Heart left ventricle (tissue), 13 donors: ENCODE measurements around the gene RBM15.

Experiments
- CTCF ChIP-seq, 12 donors: fragments of 200-600 bp; sonication (generic) in 4 of 12; IDR thresholded peaks; one replicate each; pipeline versions ENCODE4 v1.5.0 to v1.8.0; 2018 to 2022; ENCODE audit warnings: antibody characterized with exemption in 12 of 12, mild to moderate bottlenecking in 5 of 12
- POLR2A ChIP-seq, 2 donors: fragments of 450-650 bp; IDR thresholded peaks; one replicate each; pipeline ENCODE4 v1.6.1; 2017; ENCODE audit warnings: antibody characterized with exemption in 2 of 2, mild to moderate bottlenecking in 2 of 2, moderate library complexity in 2 of 2
- donor health status: ischemic (EF 13 %, LVEDD 7.1; RV severe dilation, severe dysfunction).
- donor health status: DM: no; HTN: yes; CAD: no.
- donor health status: DM: no; HTN: no; CAD: no.
- donor health status: ischemic (EF 25% LVEDD 6.9; RV normal size, moderate dysfunction).
- donor health status: ischemic (EF 25% LVEDD 5.7; RV mildly dilated, moderate dysfunction).
- donor health status: ischemic (EF 35%, LVEDD 5.7; RV mildly dilated, moderate dysfunction).
- donor health status: nonischemic (EF 11% LVEDD 7.7; RV severe dilation, severe dysfunction).
- donor health status: DM: yes; HTN: yes; CAD: no.
- donor health status: PGD.
- donor health status: ischemic (EF 29% LVEDD 5.4; RV normal size, mild dysfunction).
- donor health status: nonischemic (EF 23%, LVEDD 6.1; RV moderate dilation, normal function).

GRCh38 chr1:110346690-110347089 is 7.5 kb downstream of the RBM15 start:
- no peak for TF ChIP-seq CTCF (IDR thresholded peaks at IDR 0.05)
- TF ChIP-seq POLR2A (IDR thresholded peaks at IDR 0.05) = no peak
